HepG2 (cell line): ENCODE measurements around the gene WWTR1. TPM values are rescaled to one million over a fixed set of nuclear protein-coding genes. Genes with fewer than 3 reads are reported as not detected.

ENCODE experiments used
- ATAC-seq: fragments of 200-7000 bp; cut with Tn5 transposase; 3 replicates; pipeline ENCODE4 v1.9.1; 2020; ENCODE audit warnings: mild to moderate bottlenecking, moderate library complexity
- BruUV-seq: library from RNA; stranded (reverse); fragments of 400-500 nt; replicated peaks from 2 replicates; lab custom pipeline; 2021; lab: Mats Ljungman, UMichigan
- CTCF ChIA-PET: fragments of 300-600 bp; formaldehyde crosslinking; extraction: SDS; loops from one replicate; lab custom pipeline; 2021; ENCODE audit warnings: low total read pairs, inconsistent platforms, low intra/inter-chr PET ratio; lab: Yijun Ruan, JAX
- POLR2A ChIA-PET: fragments of 350-600 bp; sonication (Branson Sonifier 250); formaldehyde crosslinking; loops from one replicate; lab custom pipeline; 2020; ENCODE audit warnings: antibody characterized with exemption, inconsistent platforms; lab: Yijun Ruan, JAX
- DNase-seq: peaks from one replicate; pipeline ENCODE4 v3.0.0-alpha.2; 2015; ENCODE audit warnings: low spot score
- FAIRE-seq: peaks from 3 replicates; lab custom pipeline; 2011; peaks lifted over from hg19 to GRCh38; lab: Jason Lieb, UNC
- H2AFZ ChIP-seq: one replicate; pipeline ENCODE4 v1.6.1; 2011; ENCODE audit warnings: low read length, inconsistent platforms
- H3K27ac ChIP-seq: fragments of 300-600 bp; 3 replicates; pipeline ENCODE4 v1.8.0; 2011; ENCODE audit warnings: mixed run types, mild to moderate bottlenecking, mixed read lengths, low read length, inconsistent platforms; ENCODE audit not compliant: insufficient read depth; ENCODE audit errors: extremely low read length
- H3K27me3 ChIP-seq, 2 experiments: fragments of 200-600 bp in 1 of 2; 2 replicates in 1 of 2; 3 replicates in 1 of 2; pipeline versions ENCODE4 v1.6.0 to v1.8.0; 2011; ENCODE audit warnings: low read length in 2 of 2, mild to moderate bottlenecking in 2 of 2, moderate library complexity in 2 of 2, inconsistent platforms in 1 of 2; ENCODE audit not compliant: insufficient read depth in 2 of 2, control insufficient read depth in 1 of 2
- H3K36me3 ChIP-seq, 2 experiments: fragments of 200-600 bp in 1 of 2; replicated peaks in 1 of 2; 2 replicates in 1 of 2; 3 replicates in 1 of 2; pipeline versions ENCODE4 v1.5.1 to v1.8.0; 2011; ENCODE audit warnings: low read length in 2 of 2, inconsistent platforms in 1 of 2; ENCODE audit not compliant: insufficient read depth in 2 of 2, control insufficient read depth in 1 of 2
- H3K4me1 ChIP-seq: 2 replicates; pipeline ENCODE4 v1.5.1; 2012; ENCODE audit warnings: low read length, inconsistent platforms; ENCODE audit not compliant: insufficient read depth
- H3K4me2 ChIP-seq: 2 replicates; pipeline ENCODE4 v1.6.0; 2011; ENCODE audit warnings: low read depth, low read length, inconsistent platforms
- H3K4me3 ChIP-seq, 3 experiments: fragments of 200-600 bp in 1 of 3; sonication (generic), shearing (Covaris generic) in 1 of 3; replicated peaks in 1 of 3; 2 replicates each; pipeline ENCODE4 v1.5.1; 2011 to 2016; ENCODE audit warnings: low read length in 3 of 3, inconsistent platforms in 2 of 3, low read depth in 2 of 3, mild to moderate bottlenecking in 2 of 3, control low read depth in 1 of 3, mixed read lengths in 1 of 3; ENCODE audit not compliant: insufficient read depth in 1 of 3
- H3K79me2 ChIP-seq: one replicate; pipeline ENCODE4 v1.6.1; 2011; ENCODE audit warnings: low read length, inconsistent platforms; ENCODE audit not compliant: insufficient read depth
- H3K9ac ChIP-seq: 2 replicates; pipeline ENCODE4 v1.6.0; 2011; ENCODE audit warnings: mild to moderate bottlenecking, low read depth, low read length, inconsistent platforms; ENCODE audit not compliant: insufficient read depth
- H3K9me3 ChIP-seq: 2 replicates; pipeline ENCODE4 v1.5.1; 2012; ENCODE audit warnings: mild to moderate bottlenecking, low read length
- H4K20me1 ChIP-seq: 2 replicates; pipeline ENCODE4 v1.6.0; 2011; ENCODE audit warnings: inconsistent platforms, mild to moderate bottlenecking, low read length, moderate library complexity; ENCODE audit not compliant: insufficient read depth
- BRCA1 ChIP-seq: sonication (generic); formaldehyde crosslinking; IDR thresholded peaks from 2 replicates; pipeline ENCODE4 v1.4.0; 2020; ENCODE audit warnings: missing genetic modification reagents
- ELF1 ChIP-seq: sonication (generic); formaldehyde crosslinking; IDR thresholded peaks from 2 replicates; pipeline ENCODE4 v1.4.0; 2020; ENCODE audit warnings: missing genetic modification reagents
- RBFOX2 ChIP-seq: fragments of 200-400 bp; formaldehyde crosslinking; IDR thresholded peaks from 2 replicates; pipeline ENCODE4 v1.6.1; 2017; ENCODE audit warnings: low read depth, mild to moderate bottlenecking, low read length
- WGBS: methylation state at CpG from one replicate; pipeline ENCODE4 v1.1.6; 2017; ENCODE audit warnings: low lambda C conversion rate; 5-methylcytosine and 5-hydroxymethylcytosine counted together
- in situ Hi-C: cut with HindIII; loops from 2 replicates; pipeline ENCODE4 v1.10.0; 2017; ENCODE audit warnings: low pct_unique_long_range_greater_than_20kb; ENCODE audit not compliant: extremely low pct_ligation_motif_present
- intact Hi-C: fragments of 100-400 bp; cut with micrococcal nuclease; formaldehyde crosslinking; loops from one replicate; pipeline ENCODE4 v1.10.0; 2022; ENCODE audit not compliant: unreplicated experiment
- polyA plus RNA-seq, 8 experiments: library from polyadenylated mRNA; depleted of rRNA in 3 of 8; stranded (reverse) in 7 of 8; unstranded in 1 of 8; fragments of >200 nt; fragmentation: Illumina TruSeq in 4 of 8; extraction: Trizol in 4 of 8; gene quantifications; 2 replicates each; pipeline versions ENCODE4 v1.2.1 to v1.2.3, GENCODE V29; 2011 to 2016; ENCODE audit warnings: low read depth in 4 of 8, missing spikeins in 1 of 8, mixed read lengths in 1 of 8; ENCODE audit not compliant: insufficient read depth in 1 of 8
- total RNA-seq, 5 experiments: library from RNA; depleted of rRNA; stranded (reverse); fragments of >200 nt; fragmentation: Illumina TruSeq; extraction: Trizol; gene quantifications; 2 replicates each; pipeline ENCODE4 v1.2.3, GENCODE V29; 2016; ENCODE audit warnings: low read depth in 1 of 5

Gene WWTR1
- total and polyA plus RNA-seq, 2 of the 13 experiments (the other 11 are each of a cell fraction or from before 2014, with no cell fraction given) = 19.7 to 139 TPM

DNA sequence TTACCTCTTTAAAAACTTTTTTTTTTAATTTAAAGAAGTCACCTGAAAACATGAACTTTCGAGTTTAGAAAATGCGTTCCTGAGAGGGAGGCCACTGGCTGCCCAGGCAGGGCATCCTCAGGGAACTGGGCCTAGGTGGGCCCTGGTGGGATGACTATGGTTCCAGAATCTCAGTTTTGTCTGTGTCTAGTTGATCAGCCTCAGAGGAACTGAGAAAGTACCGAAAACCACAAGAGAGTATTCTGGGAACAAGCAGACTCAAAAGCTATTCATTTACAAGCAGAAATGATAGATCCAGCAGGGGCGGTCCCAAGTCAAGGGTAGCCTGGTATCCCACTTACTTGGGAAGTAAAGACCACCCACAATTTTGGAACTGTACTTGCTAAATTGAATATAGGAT is 10.5 kb downstream of the WWTR1 start:
- intact Hi-C loops (no loop called here), in situ Hi-C loops (no loop called here)
- Histone ChIP-seq H3K9ac (no peak overlapping the region), H3K27ac (no peak overlapping the region), H3K27me3 (no peaks in the 10 kb centered on the region), H2AFZ (no peak overlapping the region), H3K79me2 (peaks cover 90% of the 10 kb centered on the region), H3K9me3 (no peaks in the 10 kb centered on the region), H3K4me1 (peaks cover 95% of the 10 kb centered on the region), H3K4me3 (no peak overlapping the region), H3K36me3 (peaks cover 21 to 59% of the 10 kb centered on the region in 2 experiments), H4K20me1 (peaks cover 66% of the 10 kb centered on the region)
- BruUV-seq = no TSS peak
- ATAC-seq (no peak), FAIRE-seq (no peak), DNase-seq (no peak)
- POLR2A ChIA-PET = interaction anchor here (3.8 kb wide), 1 partner anchor 10 kb away, joined by 28 read pairs; the partner anchor contains the start of gene WWTR1
- 98% methylated on average over 4 of the region's 4 CpGs for WGBS
- TF ChIP-seq BRCA1 (CRISPR knock-in tag) (no peak), RBFOX2 (0 out of 2 replicates have a peak, but pooled peaks have one; percentile 33)
- TF ChIP-seq, all 625 proteins: peak for 1
- CTCF ChIA-PET = no interaction called here
- H3K4me2 ChIP-seq = no peak overlapping the region; the same call in 1 of the 2 replicates

- intact Hi-C loops = no loop called here
- no peak for DNase-seq
These were observed 11.6 kb downstream of the WWTR1 start for GRCh38 chr3:149646181-149646766.

More at GRCh38 chr3:149646181-149646766, 11.6 kb downstream of the WWTR1 start:
- Histone ChIP-seq H3K4me2 (no peak overlapping the region), H3K27me3 (no peaks in the 10 kb centered on the region), H3K27ac (no peak overlapping the region), H2AFZ (no peak overlapping the region), H3K9me3 (no peaks in the 10 kb centered on the region), H3K4me1 (peaks cover 95% of the 10 kb centered on the region), H4K20me1 (peaks cover 61% of the 10 kb centered on the region), H3K36me3 (peaks cover 21 to 55% of the 10 kb centered on the region in 2 experiments), H3K4me3 (no peak overlapping the region), H3K79me2 (peaks cover 90% of the 10 kb centered on the region), H3K9ac (no peak overlapping the region)
- in situ Hi-C loops = no loop called here
- ATAC-seq = no peak
- POLR2A ChIA-PET = interaction anchor here (3.8 kb wide), 1 partner anchor 11 kb away, joined by 28 read pairs; the partner anchor contains the start of gene WWTR1
- no peak for FAIRE-seq
- WGBS = 96% methylated on average over 4 of the region's 4 CpGs
- CTCF ChIA-PET = no interaction called here
- no peak for TF ChIP-seq ELF1 (CRISPR knock-in tag)
- peak; percentile 23; the same call in 1 of the 2 replicates for TF ChIP-seq RBFOX2
- BruUV-seq = no TSS peak
